ENCODE measurements around the gene AKAP4. TPM values are rescaled to one million over a fixed set of nuclear protein-coding genes. Genes with fewer than 3 reads are reported as not detected.

The AKAP4 gene
- total RNA-seq, 4 donors from 2014 or later, result not detected

GRCh38 chrX:50168241-50168687 is 32.5 kb downstream of the AKAP4 start:
- Histone ChIP-seq H3K4me3 (no peak overlapping the region), H3K27ac (no peak overlapping the region), H3K9me3 (no peaks in the 10 kb centered on the region), H3K36me3 (no peaks in the 10 kb centered on the region), H3K4me1 (no peaks in the 10 kb centered on the region), H3K27me3 (no peaks in the 10 kb centered on the region)
- no peak for DNase-seq (ENCODE audit: low spot score in 2 of 2)
- 56% methylated on average over 5 of the region's 5 CpGs for WGBS
- TF ChIP-seq EP300 (IDR thresholded peaks at IDR 0.05) (no peak), POLR2AphosphoS5 (IDR thresholded peaks at IDR 0.05) (no peak), POLR2A (IDR thresholded peaks at IDR 0.05) (no peak), CTCF (IDR thresholded peaks at IDR 0.05) (no peak)

- H3K4me3 ChIP-seq, result no peak overlapping the region
- H3K27me3 ChIP-seq, result no peaks in the 10 kb centered on the region
- TF ChIP-seq POLR2A (IDR thresholded peaks at IDR 0.05) (no peak), CTCF (IDR thresholded peaks at IDR 0.05) (no peak), POLR2AphosphoS5 (IDR thresholded peaks at IDR 0.05) (no peak)
- H3K27ac ChIP-seq, result no peak overlapping the region
- no peaks in the 10 kb centered on the region for H3K36me3 ChIP-seq
- no peaks in the 10 kb centered on the region for H3K9me3 ChIP-seq
- 79% methylated on average over 7 of the region's 7 CpGs for WGBS
- DNase-seq (ENCODE audit: low spot score in 2 of 2), result no peak
- no peaks in the 10 kb centered on the region for H3K4me1 ChIP-seq
These were observed 33.4 kb downstream of the AKAP4 start for GRCh38 chrX:50167366-50167765.

GRCh38 chrX:50165727-50166126 is 35.1 kb downstream of the AKAP4 start:
- Histone ChIP-seq H3K27me3 (no peaks in the 10 kb centered on the region), H3K4me1 (no peaks in the 10 kb centered on the region), H3K36me3 (no peaks in the 10 kb centered on the region), H3K9me3 (no peaks in the 10 kb centered on the region), H3K4me3 (no peak overlapping the region), H3K27ac (no peak overlapping the region)
- no peak for DNase-seq (ENCODE audit: low spot score in 2 of 2)
- TF ChIP-seq POLR2AphosphoS5 (IDR thresholded peaks at IDR 0.05), result no peak
- TF ChIP-seq CTCF (IDR thresholded peaks at IDR 0.05), result no peak
- TF ChIP-seq EP300 (IDR thresholded peaks at IDR 0.05), result no peak
- no peak for TF ChIP-seq POLR2A (IDR thresholded peaks at IDR 0.05)
- WGBS, result 61% methylated on average over 4 of the region's 5 CpGs

- 63% methylated on average over 3 of the region's 3 CpGs for WGBS
- no peaks in the 10 kb centered on the region for H3K27me3 ChIP-seq
- H3K4me3 ChIP-seq, result no peak overlapping the region
- TF ChIP-seq POLR2A (IDR thresholded peaks at IDR 0.05) (no peak), POLR2AphosphoS5 (IDR thresholded peaks at IDR 0.05) (no peak), CTCF (IDR thresholded peaks at IDR 0.05) (no peak), EP300 (IDR thresholded peaks at IDR 0.05) (no peak)
- DNase-seq (ENCODE audit: low spot score in 2 of 2), result no peak
- no peaks in the 10 kb centered on the region for H3K9me3 ChIP-seq
- H3K36me3 ChIP-seq, result no peaks in the 10 kb centered on the region
- no peaks in the 10 kb centered on the region for H3K4me1 ChIP-seq
- no peak overlapping the region for H3K27ac ChIP-seq
These were observed 39.7 kb downstream of the AKAP4 start for GRCh38 chrX:50161127-50161526.

GRCh38 chrX:50158593-50158992 is 42.2 kb downstream of the AKAP4 start:
- no peak overlapping the region for H3K4me3 ChIP-seq
- no peak overlapping the region for H3K27ac ChIP-seq
- 18% methylated on average over 1 of the region's 1 CpG for WGBS
- no peaks in the 10 kb centered on the region for H3K4me1 ChIP-seq
- no peaks in the 10 kb centered on the region for H3K27me3 ChIP-seq
- H3K9me3 ChIP-seq, result no peaks in the 10 kb centered on the region
- no peak for DNase-seq (ENCODE audit: low spot score in 2 of 2)
- no peaks in the 10 kb centered on the region for H3K36me3 ChIP-seq
- no peak for TF ChIP-seq POLR2A (IDR thresholded peaks at IDR 0.05)
- TF ChIP-seq EP300 (IDR thresholded peaks at IDR 0.05), result no peak
- TF ChIP-seq POLR2AphosphoS5 (IDR thresholded peaks at IDR 0.05), result no peak
- TF ChIP-seq CTCF (IDR thresholded peaks at IDR 0.05), result no peak
